ENCODE data around the gene STOM.

Gene STOM

GRCh38 chr9:121318631-121319382 is 51.2 kb downstream of the STOM start:
- no peak for DNase-seq

- DNase-seq = no peak
Measured at GRCh38 chr9:121317737-121318630, 52.1 kb downstream of the STOM start.

GRCh38 chr9:121316852-121317373 is 53.1 kb downstream of the STOM start:
- DNase-seq = no peak

- DNase-seq = no peak
Measured at GRCh38 chr9:121316378-121316777, 53.7 kb downstream of the STOM start.

GRCh38 chr9:121313458-121314152 is 56.4 kb downstream of the STOM start:
- no peak for DNase-seq

GRCh38 chr9:121312169-121312568 is 57.9 kb downstream of the STOM start:
- no peak for DNase-seq

- no peak for DNase-seq
Measured at GRCh38 chr9:121310571-121310970, 59.5 kb downstream of the STOM start.

GRCh38 chr9:121309833-121310425 is 60.1 kb downstream of the STOM start:
- DNase-seq = no peak

- no peak for DNase-seq
Measured at GRCh38 chr9:121309171-121309570, 60.9 kb downstream of the STOM start.

- no peak for DNase-seq
Measured at GRCh38 chr9:121308765-121309164, 61.3 kb downstream of the STOM start.

- no peak for DNase-seq
Measured at GRCh38 chr9:121307976-121308375, 62.1 kb downstream of the STOM start.

- DNase-seq = no peak
Measured at GRCh38 chr9:121305269-121305994, 64.6 kb downstream of the STOM start.

- DNase-seq = no peak
Measured at GRCh38 chr9:121304707-121305106, 65.3 kb downstream of the STOM start.

GRCh38 chr9:121303456-121304451 is 66.3 kb downstream of the STOM start:
- DNase-seq = no peak

- no peak for DNase-seq
Measured at GRCh38 chr9:121302786-121303185, 67.3 kb downstream of the STOM start.

GRCh38 chr9:121302341-121302740 is 67.7 kb downstream of the STOM start:
- DNase-seq = no peak

GRCh38 chr9:121301881-121302286 is 68.2 kb downstream of the STOM start:
- DNase-seq = no peak

- DNase-seq = no peak
Measured at GRCh38 chr9:121300283-121301119, 69.5 kb downstream of the STOM start.

- DNase-seq = no peak
Measured at GRCh38 chr9:121299467-121300282, 70.4 kb downstream of the STOM start.

Measured in NCI-H345 (cell line).